GM21367 (cell line): ENCODE data around the gene MACROD2.

Source experiments
- ATAC-seq: cut with Tn5 transposase; IDR thresholded peaks from one replicate; pipeline ENCODE4 v1.9.1; 2021; ENCODE audit not compliant: unreplicated experiment

The MACROD2 gene

DNA sequence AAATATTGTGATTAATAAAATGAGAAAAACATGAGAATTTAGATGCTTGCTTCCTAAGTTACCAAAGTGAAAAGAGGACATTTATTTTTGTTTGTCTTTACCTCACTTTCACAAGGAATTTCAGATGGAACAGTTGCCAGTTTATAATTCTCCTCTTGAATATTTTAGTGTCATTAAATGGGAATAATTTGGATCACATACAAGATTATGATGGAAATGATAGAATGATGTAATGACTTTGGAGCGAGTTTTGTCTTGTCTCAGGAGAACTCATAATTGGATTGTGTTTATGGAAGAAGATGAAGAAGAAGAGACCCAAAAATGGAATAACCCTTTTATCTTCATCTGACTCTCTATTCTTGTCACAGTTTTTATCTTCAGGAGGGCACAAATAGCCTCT lies 515.0 kb downstream of the MACROD2 start:
- ATAC-seq: no peak

DNA sequence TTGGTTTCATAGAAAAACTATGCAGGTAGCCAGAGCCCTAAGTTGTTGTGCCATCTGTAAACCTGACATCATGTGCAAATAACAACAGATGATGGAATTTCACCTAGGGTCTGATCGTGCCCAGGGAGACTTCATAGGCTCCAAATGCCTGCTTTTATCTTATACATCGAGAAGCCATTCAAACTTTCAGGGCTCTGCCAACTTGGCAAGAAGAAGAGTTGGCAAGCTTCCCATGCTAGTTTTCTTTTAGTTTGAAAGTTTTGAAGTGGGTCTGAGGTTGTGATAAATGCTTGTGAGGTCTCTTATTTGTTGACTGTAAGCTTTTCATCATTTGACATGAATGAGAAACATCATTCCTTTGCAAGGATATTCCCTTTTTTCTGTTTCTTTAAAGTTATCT lies 517.5 kb downstream of the MACROD2 start:
- ATAC-seq: no peak

DNA sequence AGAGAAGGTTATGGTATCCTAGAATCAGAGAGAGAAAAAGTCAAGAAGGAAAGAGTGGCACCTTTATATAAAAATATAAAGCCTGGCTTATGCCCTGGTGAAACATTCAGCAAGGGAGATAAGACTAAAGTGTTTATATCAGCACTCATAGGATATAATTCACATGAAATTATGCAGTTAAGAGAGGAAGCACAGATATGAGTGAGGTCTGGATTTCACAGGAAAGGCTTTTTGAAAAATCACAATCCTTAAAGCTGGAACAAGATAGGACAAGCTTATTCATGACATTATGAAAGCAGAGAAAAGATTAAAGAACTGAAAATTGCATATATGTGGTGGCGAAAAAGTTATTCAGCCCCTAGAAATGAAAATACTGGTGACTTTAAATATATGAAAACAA lies 523.3 kb downstream of the MACROD2 start:
- ATAC-seq: no peak

DNA sequence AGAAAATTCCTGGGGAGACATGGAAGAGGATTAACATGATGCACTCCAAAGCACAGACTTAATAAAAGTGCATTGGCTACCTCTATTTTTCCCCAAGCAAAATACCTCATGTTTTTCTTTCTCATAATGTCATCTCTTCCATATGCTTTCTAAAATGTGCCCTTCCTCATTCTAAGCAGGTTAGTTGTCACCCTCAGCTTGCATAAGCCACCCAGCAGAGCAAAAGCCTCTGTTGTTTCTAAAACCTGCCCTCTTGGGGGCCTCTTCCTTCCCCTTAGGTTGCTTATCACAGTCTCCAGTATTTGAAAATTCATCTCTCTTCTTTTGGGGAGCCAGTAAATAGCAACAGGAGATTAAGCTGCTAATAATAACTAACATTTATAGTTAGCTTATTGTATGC lies 525.7 kb downstream of the MACROD2 start:
- ATAC-seq: no peak

DNA sequence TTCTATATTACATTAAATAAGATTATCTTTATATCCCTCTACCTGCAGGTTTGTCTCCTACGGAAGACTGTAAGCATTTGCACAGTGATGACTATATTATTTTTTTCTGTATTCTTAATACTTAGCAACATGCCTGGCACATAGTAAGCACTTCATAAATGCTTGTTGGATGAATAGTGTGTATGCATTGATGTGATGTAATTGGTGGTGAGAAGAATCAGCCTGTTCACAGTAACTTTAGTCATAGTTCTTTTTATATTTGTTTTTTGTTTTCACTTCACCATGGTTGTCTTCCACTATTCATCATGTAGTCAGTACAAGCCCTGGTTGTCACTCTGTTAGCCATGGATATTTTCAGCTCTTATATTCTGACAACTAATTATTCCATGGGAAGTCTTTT lies 526.1 kb downstream of the MACROD2 start:
- ATAC-seq: no peak

DNA sequence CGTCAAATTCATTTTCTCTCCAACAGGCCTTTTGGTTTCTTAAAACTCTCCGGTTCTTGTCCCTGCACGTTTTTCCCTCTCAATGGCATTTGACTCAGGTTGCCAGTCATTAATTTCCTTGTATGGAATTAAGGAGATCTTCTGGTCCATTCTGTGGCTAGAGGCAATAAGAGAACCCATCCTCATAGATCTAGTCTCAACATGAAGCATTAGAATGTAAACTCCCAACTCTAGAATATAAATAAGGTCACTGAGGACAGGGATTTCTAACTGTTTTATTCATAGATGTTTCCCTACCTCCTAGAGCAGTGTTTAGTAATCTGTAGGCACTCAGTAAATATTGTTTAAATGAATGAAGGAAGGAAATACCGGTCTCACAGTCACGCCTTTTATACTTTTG lies 527.3 kb downstream of the MACROD2 start:
- ATAC-seq: no peak

DNA sequence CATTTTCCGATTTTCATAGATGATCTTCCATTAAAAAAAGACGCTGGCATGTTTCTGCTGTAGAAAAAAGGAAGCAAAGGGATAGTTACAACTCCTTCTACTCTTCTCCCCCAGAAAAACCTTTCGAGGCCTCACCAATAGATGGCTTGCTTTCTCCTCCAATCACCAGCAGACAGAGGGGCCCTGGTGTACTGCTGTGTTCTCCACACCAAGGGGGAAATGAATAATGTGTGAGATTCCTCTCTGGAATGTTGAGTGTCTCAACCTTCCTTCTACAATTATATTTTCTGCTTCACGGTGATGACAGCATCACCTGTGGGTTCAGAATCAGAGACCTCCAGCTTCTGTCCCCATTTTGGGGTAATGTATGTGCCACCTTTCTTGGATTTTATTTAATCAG lies 527.8 kb downstream of the MACROD2 start:
- no peak for ATAC-seq

- ATAC-seq: no peak
These were observed 530.1 kb downstream of the MACROD2 start for GRCh38 chr20:14525426-14525825.

DNA sequence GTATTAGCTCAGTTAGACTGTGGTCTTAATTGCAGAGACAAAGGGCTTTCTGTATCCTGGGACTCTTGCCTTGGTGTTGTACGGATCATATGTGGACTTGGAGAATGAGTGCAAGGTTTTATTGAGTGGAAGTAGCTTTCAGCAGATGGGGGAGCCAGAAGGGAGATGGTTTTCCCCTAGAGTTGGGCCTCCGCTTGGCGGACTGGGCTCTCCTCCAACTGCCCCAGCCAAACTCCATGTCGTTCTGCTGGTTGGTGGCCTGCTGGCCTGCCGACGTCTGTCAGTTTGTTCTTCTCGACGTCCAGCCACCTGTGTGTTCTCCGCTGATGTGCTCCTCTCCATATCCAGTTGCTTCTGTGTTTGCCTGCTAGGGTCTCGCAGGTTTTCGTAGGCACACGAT lies 531.6 kb downstream of the MACROD2 start:
- no peak for ATAC-seq

DNA sequence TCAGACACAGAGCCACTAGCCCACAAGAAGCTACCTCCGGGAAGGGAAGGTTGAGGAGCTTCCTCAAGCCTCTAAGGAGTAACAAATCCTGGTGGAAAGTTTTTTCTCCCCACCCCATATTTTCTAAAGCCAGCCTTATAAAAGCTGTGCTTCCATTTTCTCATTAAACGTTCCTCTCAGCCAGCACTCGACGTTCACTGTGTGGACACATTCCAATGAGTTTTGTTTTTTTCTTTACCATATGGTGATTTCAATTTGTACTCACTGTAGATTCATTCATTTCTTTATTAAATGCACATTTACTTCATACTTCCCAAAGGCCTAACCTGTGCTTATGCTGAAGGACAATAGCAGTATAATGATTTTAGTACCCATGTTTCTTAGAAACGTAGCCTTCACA lies 536.5 kb downstream of the MACROD2 start:
- no peak for ATAC-seq

DNA sequence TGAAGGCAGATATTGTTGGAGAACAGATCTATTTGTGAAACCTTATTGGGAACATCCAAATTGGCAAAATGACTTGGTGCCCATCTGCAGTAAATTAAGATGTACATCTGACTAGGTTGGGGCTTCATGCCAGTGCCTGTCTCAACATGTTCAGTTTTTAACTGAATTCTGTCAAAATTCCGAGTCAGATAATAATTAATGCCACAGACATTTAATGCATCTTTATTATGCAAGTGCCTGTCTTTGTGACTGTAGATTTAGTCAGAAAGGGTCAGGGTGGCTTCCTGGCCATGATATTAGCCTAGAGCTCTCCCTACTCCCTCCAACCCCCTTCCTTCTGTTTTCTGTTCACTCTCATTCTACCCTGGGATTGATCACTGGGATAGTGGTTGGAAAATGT lies 541.4 kb downstream of the MACROD2 start:
- no peak for ATAC-seq

GRCh38 chr20:14538433-14538832 lies 543.1 kb downstream of the MACROD2 start:
- peak; percentile 93 for ATAC-seq

DNA sequence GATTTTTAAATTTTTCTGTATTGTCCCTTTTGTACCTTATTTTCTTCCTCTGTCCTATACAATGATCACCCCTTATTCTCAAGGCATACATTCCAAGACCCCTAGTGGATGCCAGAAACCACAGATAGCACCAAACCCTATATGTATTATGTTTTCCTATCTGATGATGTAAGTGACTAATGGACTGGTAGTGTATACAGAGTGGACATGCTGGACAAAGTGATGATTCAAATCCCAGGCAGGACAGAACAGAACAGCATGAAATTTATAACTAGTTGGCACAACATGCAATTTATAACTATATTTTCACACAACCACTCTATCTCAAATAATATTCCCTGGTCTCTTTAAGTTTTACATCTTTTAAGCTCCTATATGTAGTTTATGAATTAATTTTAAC lies 547.7 kb downstream of the MACROD2 start:
- ATAC-seq: no peak

DNA sequence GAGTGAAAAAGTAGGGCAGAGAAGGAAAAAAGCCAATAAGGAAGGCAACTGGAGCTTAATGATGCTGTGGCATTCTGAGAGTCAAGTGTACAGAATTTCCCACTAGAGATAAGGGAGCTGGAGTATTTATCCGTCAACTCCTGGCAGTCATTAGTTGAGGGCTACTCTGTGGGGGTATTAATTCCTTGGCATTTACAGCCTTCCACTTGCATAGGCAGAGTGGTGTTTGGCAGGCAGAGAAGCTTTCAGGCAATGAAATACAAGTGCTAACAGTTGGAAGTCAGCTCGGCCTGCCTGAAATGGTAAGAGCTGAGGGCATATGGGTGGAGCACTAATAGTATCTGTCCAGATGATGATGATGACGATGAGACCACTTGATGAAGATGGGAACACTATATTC lies 549.4 kb downstream of the MACROD2 start:
- ATAC-seq: no peak

GRCh38 chr20:14550655-14551054 lies 555.3 kb downstream of the MACROD2 start:
- ATAC-seq: no peak

DNA sequence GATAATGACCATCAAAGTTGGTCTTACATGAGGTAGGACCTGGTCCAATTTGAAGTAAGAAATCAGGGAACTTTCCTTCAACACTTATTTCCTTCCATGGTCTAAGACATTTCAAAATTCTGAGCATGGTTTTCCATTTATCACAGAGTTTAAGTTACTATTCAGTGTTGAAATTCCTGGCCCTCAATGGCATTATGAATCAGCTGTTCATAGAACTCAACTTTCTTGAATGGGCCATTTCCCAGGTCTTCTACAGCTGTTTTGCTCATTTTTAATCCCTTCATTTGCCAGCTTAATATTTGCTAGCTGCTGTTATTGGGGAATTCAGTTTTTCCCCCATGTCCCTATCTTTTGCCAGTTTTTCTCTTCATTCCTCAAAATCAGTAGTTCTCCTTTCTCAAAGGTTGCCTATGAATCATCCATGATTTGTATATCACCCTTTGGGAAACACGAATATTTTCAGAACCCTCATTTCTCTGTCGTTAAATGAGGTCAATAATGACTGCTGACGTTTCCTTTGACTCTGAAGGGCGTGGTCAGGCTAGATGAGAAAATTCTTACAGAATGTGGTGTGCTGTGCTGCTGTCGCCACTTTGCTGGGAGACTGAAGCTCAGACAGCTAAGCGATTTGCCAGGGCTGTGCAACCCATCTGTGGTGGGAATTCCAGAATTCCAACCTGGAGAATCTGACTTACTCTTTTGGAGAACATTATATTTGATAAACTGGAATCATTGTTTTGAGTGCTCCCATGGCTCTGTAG lies 558.6 kb downstream of the MACROD2 start:
- ATAC-seq: no peak

- ATAC-seq: no peak
These were observed 560.4 kb downstream of the MACROD2 start for GRCh38 chr20:14555676-14556075.

- no peak for ATAC-seq
These were observed 560.9 kb downstream of the MACROD2 start for GRCh38 chr20:14556206-14556605.

GRCh38 chr20:14559612-14560011 lies 564.3 kb downstream of the MACROD2 start:
- ATAC-seq: no peak

DNA sequence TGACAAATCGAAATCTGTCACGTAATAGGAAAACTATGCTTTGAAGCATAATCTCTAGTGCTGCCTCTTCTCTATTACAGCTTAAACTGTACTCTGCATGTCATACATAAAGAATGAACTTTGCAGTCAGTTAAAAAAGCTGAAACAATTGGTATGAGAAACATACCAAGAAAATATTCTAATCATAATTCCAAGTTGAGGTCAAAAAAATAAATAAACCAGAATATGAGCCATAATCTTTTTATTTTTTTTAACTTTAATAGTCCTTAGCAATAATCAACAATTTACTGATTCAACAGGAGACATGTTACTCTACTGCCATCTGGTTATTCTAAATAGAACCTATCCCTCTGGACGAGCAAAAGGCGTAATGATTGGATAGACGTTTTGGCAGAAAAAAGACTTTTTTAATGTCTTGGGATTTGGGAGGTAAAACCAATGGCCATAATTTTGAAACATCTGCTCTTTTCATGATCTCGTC lies 566.5 kb downstream of the MACROD2 start:
- no peak for ATAC-seq

GRCh38 chr20:14562981-14563380 lies 567.7 kb downstream of the MACROD2 start:
- ATAC-seq: no peak

DNA sequence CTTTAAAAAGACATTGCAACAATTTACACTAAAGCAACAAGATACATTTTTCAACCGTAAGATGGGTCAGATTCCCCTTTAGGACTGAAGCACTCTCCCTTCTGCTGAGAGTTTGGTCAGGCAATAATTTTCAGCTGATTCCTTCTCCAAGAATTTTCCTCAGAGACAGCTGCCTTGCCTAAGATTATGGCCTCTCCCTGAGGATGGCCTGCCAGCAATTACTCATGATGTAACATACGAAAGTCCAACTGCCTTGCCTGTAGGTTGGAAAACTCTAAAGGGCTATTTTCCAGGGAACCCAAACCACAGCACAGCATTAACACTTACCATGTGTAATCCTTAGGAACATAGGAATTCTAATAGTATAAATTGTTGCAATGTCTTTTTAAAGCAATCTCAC lies 571.2 kb downstream of the MACROD2 start:
- ATAC-seq: no peak

- no peak for ATAC-seq
These were observed 572.9 kb downstream of the MACROD2 start for GRCh38 chr20:14568225-14568624.
